HG03558 (cell line): Measurements from ENCODE around the gene MYL11.
"Not testable (repeated sequence)": the region's sequence is repeated elsewhere in the genome, so short reads cannot be mapped to it uniquely, and the experiment has no call there.

Source experiments
- ATAC-seq: cut with Tn5 transposase; IDR thresholded peaks from one replicate; pipeline ENCODE4 v1.9.1; 2021; ENCODE audit warnings: moderate number of reproducible peaks; ENCODE audit not compliant: unreplicated experiment; ENCODE audit errors: extremely low read depth

Gene MYL11

GRCh38 chr16:30394592-30395154 is 20.1 kb downstream of the MYL11 start:
- no peak for ATAC-seq

DNA sequence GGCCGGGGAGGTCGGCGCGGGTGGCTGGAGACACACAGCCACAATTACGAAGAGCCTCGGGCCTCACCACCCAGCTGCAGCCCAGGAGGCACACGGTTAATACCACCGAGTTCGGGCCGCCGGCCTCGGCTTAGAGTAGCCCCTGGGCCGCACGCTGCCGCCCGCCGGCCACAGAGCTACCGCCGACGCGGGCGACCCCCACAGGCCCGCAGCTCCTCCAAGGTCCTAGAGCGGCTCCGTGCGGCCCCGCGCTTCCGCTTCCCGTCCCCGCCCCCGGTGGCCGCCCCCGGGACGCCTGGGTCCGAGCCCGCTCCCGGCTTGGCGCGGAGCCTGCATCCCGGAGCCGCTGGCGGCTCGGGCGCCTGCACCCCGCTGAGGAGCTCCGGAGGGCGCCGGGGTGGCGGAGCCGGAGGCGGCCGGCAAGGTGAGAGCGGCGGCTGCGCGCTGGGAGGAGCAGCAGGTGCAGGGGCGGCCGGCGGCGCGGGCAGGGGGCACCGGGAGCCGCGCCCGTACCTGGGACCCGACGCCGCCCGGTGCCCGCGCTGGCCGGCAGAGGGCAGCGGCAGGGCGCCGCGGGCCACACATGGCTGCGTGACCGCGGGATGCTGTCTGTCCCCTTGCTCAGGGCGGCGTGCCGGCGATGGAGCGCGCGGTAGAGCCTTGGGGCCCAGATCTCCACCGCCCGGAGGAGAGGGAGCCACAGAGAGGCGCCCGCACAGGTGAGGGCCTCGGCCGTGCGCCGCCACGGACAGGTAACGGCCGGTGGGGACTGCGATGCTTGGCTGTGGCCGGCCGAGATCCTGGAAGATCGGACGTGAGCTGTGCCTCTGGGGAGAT is 20.8 kb downstream of the MYL11 start, which contains the start of gene ZNF48:
Gene ZNF48, plus strand, starts transcription at position 266 of the 837 bp plus-strand sequence. Its CDS starts 375 bp downstream, at position 641.
- no peak for ATAC-seq

GRCh38 chr16:30395992-30396585 is 21.5 kb downstream of the MYL11 start:
- no peak for ATAC-seq

DNA sequence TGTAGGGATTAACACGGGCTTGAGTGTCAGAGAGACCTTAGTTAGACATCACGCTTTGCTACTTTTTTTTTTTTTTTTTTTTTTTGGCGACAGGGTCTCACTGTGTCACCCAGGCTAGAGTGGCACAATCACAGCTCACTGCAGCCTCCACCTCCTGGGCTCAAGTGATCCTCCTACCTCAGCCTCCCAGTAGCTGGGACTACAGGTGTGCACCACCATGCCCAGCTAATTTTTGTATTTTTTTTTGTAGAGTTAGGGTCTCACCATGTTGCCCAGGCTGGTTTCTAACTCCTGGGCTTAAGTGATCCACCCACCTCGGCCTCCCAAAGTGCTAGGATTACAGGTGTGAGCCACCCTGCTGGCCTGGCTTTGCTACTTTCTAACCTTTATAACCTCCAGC is 22.0 kb downstream of the MYL11 start:
- not testable (repeated sequence) for ATAC-seq

DNA sequence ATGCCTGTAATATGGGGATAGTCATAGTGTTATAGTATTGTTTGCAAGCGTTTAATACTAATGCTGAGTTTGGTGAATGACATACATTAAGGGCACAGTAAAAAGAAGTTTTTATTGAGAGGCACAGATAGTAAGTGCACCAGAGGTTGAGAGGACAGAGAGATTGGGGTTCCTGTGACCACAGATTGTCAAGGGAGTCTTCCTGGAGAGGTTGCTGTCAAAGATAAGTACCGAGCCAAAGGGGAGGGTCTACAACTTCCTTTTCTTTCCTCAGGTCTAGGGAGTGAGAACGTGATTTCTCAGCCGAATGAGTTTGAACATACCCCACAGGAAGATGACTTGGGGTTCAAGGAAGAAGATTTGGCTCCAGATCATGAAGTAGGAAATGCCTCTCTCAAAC is 22.5 kb downstream of the MYL11 start:
- no peak for ATAC-seq

GRCh38 chr16:30397776-30398660 is 23.4 kb downstream of the MYL11 start:
- no peak for ATAC-seq

GRCh38 chr16:30398661-30399434 is 24.2 kb downstream of the MYL11 start:
- no peak for ATAC-seq

DNA sequence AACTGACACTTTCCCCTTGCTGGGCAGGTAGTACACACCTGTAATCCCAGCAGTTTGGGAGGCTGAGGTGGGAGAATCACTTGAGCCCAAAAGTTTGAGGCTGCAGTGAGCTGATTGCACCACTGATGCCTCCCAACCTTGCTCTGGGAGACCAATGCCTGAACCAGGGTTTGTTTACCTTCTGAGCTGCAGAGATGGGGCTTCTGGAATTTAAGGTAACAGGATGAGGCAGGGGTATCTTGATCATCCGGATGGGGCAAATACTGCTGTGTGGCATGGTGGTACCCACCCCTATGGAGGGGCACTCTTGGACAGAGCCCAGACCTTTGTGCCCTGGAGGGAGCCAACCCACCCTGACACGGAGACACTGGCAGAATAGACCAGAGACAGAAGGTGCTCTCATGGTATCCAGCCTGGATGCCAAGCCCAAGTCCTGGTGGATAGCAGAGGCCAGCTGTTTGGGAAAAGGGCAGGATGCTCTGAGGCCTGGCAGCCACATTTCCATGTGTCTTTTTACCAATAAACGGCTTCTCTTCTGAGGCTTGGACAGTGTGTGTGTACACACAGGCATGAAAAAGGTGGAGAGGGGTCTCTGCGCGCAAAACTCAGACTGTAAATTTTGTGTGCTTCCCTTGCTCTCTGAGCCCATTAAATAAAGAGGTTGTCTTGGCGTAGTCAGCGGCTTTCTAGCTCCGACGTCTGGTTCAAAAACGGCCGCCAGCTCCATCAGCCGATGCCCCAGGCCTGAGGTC is 25.0 kb downstream of the MYL11 start:
- ATAC-seq: no peak

GRCh38 chr16:30401768-30402425 is 27.3 kb downstream of the MYL11 start:
- no peak for ATAC-seq

GRCh38 chr16:30406795-30407101 is 32.1 kb downstream of the MYL11 start:
- ATAC-seq: no peak

DNA sequence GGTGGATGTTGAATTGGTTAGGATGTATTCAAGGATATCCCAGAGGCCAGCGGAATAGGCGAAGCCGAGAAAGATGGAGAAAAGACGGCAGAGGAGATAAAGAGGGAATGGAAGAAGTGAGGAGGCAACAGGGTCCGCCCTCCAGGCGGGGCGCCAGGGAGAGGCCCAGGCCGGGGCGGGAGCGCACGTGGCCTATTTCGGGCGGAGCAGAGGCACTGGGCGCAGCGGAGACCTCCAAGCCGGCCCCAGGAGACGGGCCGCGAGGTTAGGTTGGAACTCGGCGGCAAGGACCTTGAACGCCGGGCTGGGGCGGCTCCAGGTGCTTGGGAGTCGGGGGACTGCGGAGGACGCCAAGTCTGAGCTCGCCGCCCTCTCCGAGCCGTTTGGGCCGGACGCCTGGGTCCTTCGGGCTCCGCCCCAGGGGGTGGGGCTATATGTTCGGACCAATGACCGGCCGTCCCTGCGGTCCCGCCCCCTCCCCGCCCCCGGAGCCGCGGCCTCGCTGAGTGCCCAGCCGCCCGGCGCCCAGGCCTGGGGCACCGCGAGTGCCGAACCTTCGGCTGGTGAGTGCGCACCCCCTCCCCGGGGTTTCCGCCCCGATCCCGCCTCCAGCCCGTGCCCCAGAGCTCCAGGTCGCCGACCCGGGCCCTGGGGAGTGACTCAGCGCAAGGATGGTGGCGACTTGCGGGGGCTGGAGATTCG is 32.7 kb downstream of the MYL11 start, which contains the start of gene ZNF771:
Gene ZNF771, plus strand, starts transcription at position 505 of the 702 bp plus-strand sequence. CDS start 448 bp downstream, outside the sequence.
- no peak for ATAC-seq

- no peak for ATAC-seq
These were observed 33.4 kb downstream of the MYL11 start for GRCh38 chr16:30407804-30408534.

DNA sequence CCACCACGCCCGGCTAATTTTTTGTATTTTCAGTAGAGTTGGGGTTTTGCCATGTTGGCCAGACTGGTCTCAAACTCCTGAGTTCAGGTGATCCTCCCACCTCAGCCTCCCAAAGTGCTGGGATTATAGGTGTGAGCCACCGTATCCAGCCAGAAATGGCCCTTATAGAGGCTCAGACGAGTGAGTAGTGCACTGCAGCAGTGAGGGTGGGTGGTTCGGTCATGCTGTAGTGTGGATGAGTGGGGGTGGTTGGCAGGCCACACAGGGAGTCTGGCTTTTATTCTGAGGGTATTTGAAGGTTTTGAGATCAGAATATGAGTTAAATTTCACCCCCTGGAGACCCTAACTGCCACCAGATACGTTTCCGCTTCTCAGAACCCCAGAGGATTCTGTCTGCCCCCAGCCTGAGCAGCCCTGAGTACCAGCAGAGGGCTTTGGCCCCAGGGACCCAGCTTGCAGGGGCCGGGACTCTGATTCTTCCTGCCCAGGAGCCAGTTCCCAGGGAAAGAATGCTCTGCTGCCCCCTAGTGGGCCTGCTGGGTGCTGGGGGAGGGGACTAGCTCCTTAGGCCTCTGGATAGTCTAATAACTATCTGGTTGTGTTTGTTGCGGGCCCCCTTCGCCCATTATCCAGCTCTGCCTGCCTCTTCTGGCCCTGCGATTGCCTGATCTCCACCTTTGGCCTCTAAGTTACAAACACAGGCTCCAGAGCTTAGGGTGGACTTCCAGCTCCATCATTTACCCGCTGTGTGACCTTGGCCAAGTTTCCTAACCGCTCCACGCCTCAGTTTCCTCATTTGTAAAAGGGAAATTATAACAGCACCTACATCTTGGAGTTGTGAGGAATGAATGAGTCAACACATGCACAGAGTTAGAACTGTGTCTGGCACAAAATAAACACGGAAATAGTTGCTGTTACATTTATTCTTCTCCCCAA is 34.8 kb downstream of the MYL11 start:
- ATAC-seq: no peak

- no peak for ATAC-seq
These were observed 38.7 kb downstream of the MYL11 start for GRCh38 chr16:30413112-30413806.

GRCh38 chr16:30414159-30414558 is 39.6 kb downstream of the MYL11 start:
- no peak for ATAC-seq
